HG02938 (cell line): ENCODE measurements around the gene PYCARD.
"Not testable (repeated sequence)": the region's sequence is repeated elsewhere in the genome, so short reads cannot be mapped to it uniquely, and the experiment has no call there.

Experiments used
- ATAC-seq: cut with Tn5 transposase; IDR thresholded peaks from one replicate; pipeline ENCODE4 v1.9.1; 2021; ENCODE audit warnings: mild to moderate bottlenecking, moderate library complexity; ENCODE audit not compliant: unreplicated experiment

The PYCARD gene

GRCh38 chr16:31202414-31203375 is at the start of gene PYCARD:
Gene PYCARD (minus strand): TSS chr16:31202760. CDS start chr16:31202690, 70 bp downstream.
- ATAC-seq: no peak

- ATAC-seq: no peak
Measured at GRCh38 chr16:31251435-31251834, 48.9 kb upstream of the PYCARD start.

GRCh38 chr16:31250782-31251384 is 48.3 kb upstream of the PYCARD start:
- no peak for ATAC-seq

GRCh38 chr16:31248344-31248743 is 45.8 kb upstream of the PYCARD start:
- no peak for ATAC-seq

- ATAC-seq: no peak
Measured at GRCh38 chr16:31246296-31246695, 43.7 kb upstream of the PYCARD start.

- ATAC-seq: not testable (repeated sequence)
Measured at GRCh38 chr16:31245598-31245997, 43.0 kb upstream of the PYCARD start.

GRCh38 chr16:31243734-31244670 is 41.4 kb upstream of the PYCARD start:
- ATAC-seq: no peak

GRCh38 chr16:31242206-31242605 is 39.6 kb upstream of the PYCARD start:
- no peak for ATAC-seq

- ATAC-seq: no peak
Measured at GRCh38 chr16:31238041-31238440, 35.5 kb upstream of the PYCARD start.

- no peak for ATAC-seq
Measured at GRCh38 chr16:31229501-31229900, 26.9 kb upstream of the PYCARD start.

- ATAC-seq: no peak
Measured at GRCh38 chr16:31228206-31228605, 25.6 kb upstream of the PYCARD start.

GRCh38 chr16:31225193-31225592 is 22.6 kb upstream of the PYCARD start:
- ATAC-seq: no peak

GRCh38 chr16:31224092-31224955 is 21.8 kb upstream of the PYCARD start:
- no peak for ATAC-seq

- no peak for ATAC-seq
Measured at GRCh38 chr16:31223044-31223443, 20.5 kb upstream of the PYCARD start.

- ATAC-seq: no peak
Measured at GRCh38 chr16:31221357-31222160, 19.0 kb upstream of the PYCARD start.

- ATAC-seq: no peak
Measured at GRCh38 chr16:31219154-31219741, 16.7 kb upstream of the PYCARD start.

- ATAC-seq: no peak
Measured at GRCh38 chr16:31217136-31217530, 14.6 kb upstream of the PYCARD start.

- ATAC-seq: no peak
Measured at GRCh38 chr16:31216422-31217135, 14.0 kb upstream of the PYCARD start, which contains the start of gene PYDC1. Gene PYDC1 (minus strand): TSS chr16:31217135. CDS start chr16:31217028, 107 bp downstream.
